Measurements from ENCODE around the gene XRCC1. TPM values are rescaled to one million over a fixed set of nuclear protein-coding genes. Genes with fewer than 3 reads are reported as not detected.
A peak's percentile ranks its signal among the peaks of the same experiment; 100 is the strongest.

XRCC1 gene
- total and polyA plus RNA-seq, 2 of the 8 experiments (the other 6 are each of a cell fraction or from before 2014, with no cell fraction given), result 42.5 to 44.4 TPM

- H3K23ac ChIP-seq (ENCODE audit: insufficient read length), result no peak overlapping the region
- ChIA-PET POLR2A (ENCODE audit: partially characterized antibody) (interaction anchor here (1.8 kb wide), 1 partner anchor 12 kb away, joined by 6 read pairs; no protein-coding TSS in a partner anchor), CTCF (ENCODE audit: partially characterized antibody) (interaction anchor here (1.2 to 1.8 kb wide), 2 partner anchors 13 to 26 kb away, joined by 3 to 9 read pairs; no protein-coding TSS in a partner anchor)
- H4K91ac ChIP-seq (replicated peaks; ENCODE audit: insufficient read length, low read length), result no peak overlapping the region
- no peak overlapping the region for H3K4me3 ChIP-seq (ENCODE audit: extremely low read depth in 1 of 4, insufficient read depth in 2 of 4, low read depth in 3 of 4, low read length in 4 of 4)
- H3K9ac ChIP-seq (replicated peaks in 1 of 4; ENCODE audit: extremely low read depth in 1 of 4, low read depth in 3 of 4, low read length in 3 of 4), result no peak overlapping the region
- H3K56ac ChIP-seq (replicated peaks; ENCODE audit: insufficient read length, low read depth, low read length), result no peak overlapping the region
- no peaks in the 10 kb centered on the region for H3K23me2 ChIP-seq (ENCODE audit: low read depth, low read length)
- H3K27ac ChIP-seq (ENCODE audit: low read depth, low read length), result no peak overlapping the region
- no peak overlapping the region for H2AK5ac ChIP-seq (ENCODE audit: low read depth, low read length)
- no peak for TF ChIP-seq SIX5 (IDR thresholded peaks at IDR 0.05; ENCODE audit: low read depth, low read length)
- 0 out of 4 replicates have a peak, but pooled peaks of 1 of the 3 experiments have one; percentile 10 for TF ChIP-seq CTCF (IDR thresholded peaks at IDR 0.05; ENCODE audit: control extremely low read depth in 1 of 3, insufficient read depth in 1 of 3, low read depth in 1 of 3, low read length in 3 of 3)
- peaks cover 0 to 9% of the 10 kb centered on the region in 2 experiments; a peak in 2 of 4 replicates for H3K79me2 ChIP-seq (ENCODE audit: control insufficient read depth in 1 of 2, insufficient read depth in 2 of 2, low read length in 2 of 2)
- H3K27me3 ChIP-seq (replicated peaks in 1 of 4; ENCODE audit: control insufficient read depth in 3 of 4, extremely low read depth in 1 of 4, insufficient read depth in 3 of 4, low read length in 3 of 4), result no peaks in the 10 kb centered on the region
- H3K4me1 ChIP-seq (replicated peaks in 1 of 4; ENCODE audit: control insufficient read depth in 3 of 4, insufficient read depth in 4 of 4, low read length in 3 of 4), result no peaks in the 10 kb centered on the region
- H3K14ac ChIP-seq (ENCODE audit: insufficient read length), result no peak overlapping the region
- no peak overlapping the region for H3K4me2 ChIP-seq (ENCODE audit: insufficient read depth in 1 of 2, low read depth in 2 of 2, low read length in 2 of 2)
- no peak for DNase-seq (ENCODE audit: low read depth in 1 of 2, low spot score in 2 of 2)
- H2BK12ac ChIP-seq (ENCODE audit: low read depth, low read length), result no peak overlapping the region
- WGBS, 2 experiments (ENCODE audit: extremely low coverage in 1 of 2, insufficient coverage in 1 of 2, insufficient read length in 1 of 2, insufficient replicate concordance in 2 of 2, low coverage in 1 of 2, low lambda C conversion rate in 2 of 2, missing lambda C conversion rate in 1 of 2), result 89% methylated on average over 12 of the region's 12 CpGs; no CpG with 5 or more reads in 1 of the 2 experiments
- no peak for FAIRE-seq
- no peak overlapping the region for H2BK120ac ChIP-seq (replicated peaks; ENCODE audit: low read depth, low read length)
- H2BK20ac ChIP-seq (ENCODE audit: low read length), result no peak overlapping the region
- no peak overlapping the region for H3K4ac ChIP-seq (replicated peaks; ENCODE audit: insufficient read length, low read depth, low read length)
- peaks cover 0 to 8% of the 10 kb centered on the region in 2 experiments for H4K20me1 ChIP-seq (replicated peaks in 1 of 2; ENCODE audit: control insufficient read depth in 1 of 2, insufficient read depth in 2 of 2, low read length in 2 of 2)
- H3K79me1 ChIP-seq (ENCODE audit: low read depth, low read length), result peaks cover 7% of the 10 kb centered on the region; the same call in 1 of the 2 replicates
- peaks cover 0 to 4% (median 1%) of the 10 kb centered on the region in 4 experiments; a peak in 2 of 8 replicates for H3K36me3 ChIP-seq (ENCODE audit: control insufficient read depth in 2 of 4, insufficient read depth in 4 of 4, low read length in 3 of 4)
- no peak overlapping the region for H2BK15ac ChIP-seq (ENCODE audit: low read length)
- H2AFZ ChIP-seq (ENCODE audit: low read length), result no peak overlapping the region
- H3K9me3 ChIP-seq (ENCODE audit: insufficient read depth in 2 of 2, low read depth in 1 of 2, low read length in 1 of 2), result no peaks in the 10 kb centered on the region; a peak in 1 of 4 replicates
- H4K8ac ChIP-seq (ENCODE audit: extremely low read depth, insufficient read depth, low read length), result no peak overlapping the region; the same call in 1 of the 2 replicates
- no peak overlapping the region for H3K18ac ChIP-seq (ENCODE audit: extremely low read depth, low read length)
- no peak overlapping the region for H4K5ac ChIP-seq (ENCODE audit: insufficient read length, low read depth, low read length)
- no peak overlapping the region for H2BK5ac ChIP-seq (ENCODE audit: low read depth, low read length)
Observed at GRCh38 chr19:43612374-43612773, 37.0 kb upstream of the XRCC1 start.
